ENCODE measurements around the gene FAM20C.

DNA sequence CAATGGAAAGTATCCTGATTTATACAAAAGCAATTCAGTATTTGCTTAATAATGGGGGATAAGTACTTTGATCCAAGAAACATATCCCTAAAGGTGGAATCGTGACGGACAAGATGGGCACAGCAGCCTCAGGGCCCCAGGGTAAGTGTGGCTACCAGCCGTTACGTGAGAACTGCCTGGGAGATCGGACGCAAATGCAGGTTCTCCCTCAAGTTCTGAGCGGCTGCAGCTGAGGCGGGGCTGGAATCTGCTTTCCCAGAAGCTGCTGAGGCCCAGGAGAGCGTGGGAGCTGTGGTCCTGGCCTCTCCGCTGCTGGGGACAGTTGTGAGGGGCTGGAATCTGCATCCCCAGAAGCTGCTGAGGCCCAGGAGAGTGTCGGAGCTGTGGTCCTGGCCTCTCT lies 111.1 kb downstream of the FAM20C start:
- TF ChIP-seq POLR2AphosphoS5 (IDR thresholded peaks at IDR 0.05), result no peak
- TF ChIP-seq, protein P1, sequence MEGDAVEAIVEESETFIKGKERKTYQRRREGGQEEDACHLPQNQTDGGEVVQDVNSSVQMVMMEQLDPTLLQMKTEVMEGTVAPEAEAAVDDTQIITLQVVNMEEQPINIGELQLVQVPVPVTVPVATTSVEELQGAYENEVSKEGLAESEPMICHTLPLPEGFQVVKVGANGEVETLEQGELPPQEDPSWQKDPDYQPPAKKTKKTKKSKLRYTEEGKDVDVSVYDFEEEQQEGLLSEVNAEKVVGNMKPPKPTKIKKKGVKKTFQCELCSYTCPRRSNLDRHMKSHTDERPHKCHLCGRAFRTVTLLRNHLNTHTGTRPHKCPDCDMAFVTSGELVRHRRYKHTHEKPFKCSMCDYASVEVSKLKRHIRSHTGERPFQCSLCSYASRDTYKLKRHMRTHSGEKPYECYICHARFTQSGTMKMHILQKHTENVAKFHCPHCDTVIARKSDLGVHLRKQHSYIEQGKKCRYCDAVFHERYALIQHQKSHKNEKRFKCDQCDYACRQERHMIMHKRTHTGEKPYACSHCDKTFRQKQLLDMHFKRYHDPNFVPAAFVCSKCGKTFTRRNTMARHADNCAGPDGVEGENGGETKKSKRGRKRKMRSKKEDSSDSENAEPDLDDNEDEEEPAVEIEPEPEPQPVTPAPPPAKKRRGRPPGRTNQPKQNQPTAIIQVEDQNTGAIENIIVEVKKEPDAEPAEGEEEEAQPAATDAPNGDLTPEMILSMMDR (IDR thresholded peaks at IDR 0.05), result no peak
